Panc1 (cell line): ENCODE data around the gene TRMT44. TPM values are rescaled to one million over a fixed set of nuclear protein-coding genes. Genes with fewer than 3 reads are reported as not detected.
"Not testable (repeated sequence)": the region's sequence is repeated elsewhere in the genome, so short reads cannot be mapped to it uniquely, and the experiment has no call there.

ENCODE experiments used
- ATAC-seq: fragments of 200-7000 bp; cut with Tn5 transposase; 2 replicates; pipeline ENCODE4 v1.9.1; 2020; ENCODE audit warnings: mild to moderate bottlenecking, moderate library complexity
- BruUV-seq: library from RNA; stranded (reverse); fragments of 400-500 nt; replicated peaks from 2 replicates; lab custom pipeline; 2021; lab: Mats Ljungman, UMichigan
- CTCF ChIA-PET: fragments of 300-600 bp; sonication (Branson Sonifier 250); formaldehyde crosslinking; loops from one replicate; lab custom pipeline; 2022; ENCODE audit warnings: antibody characterized with exemption; lab: Charles Lee
- POLR2A ChIA-PET: fragments of 300-600 bp; sonication (Branson Sonifier 250); formaldehyde crosslinking; loops from one replicate; lab custom pipeline; 2022; ENCODE audit warnings: antibody characterized with exemption; lab: Charles Lee
- DNase-seq: peaks from one replicate; pipeline ENCODE4 v3.0.0-alpha.2; 2010; ENCODE audit warnings: low read depth, low spot score
- H3K27ac ChIP-seq: 2 replicates; pipeline ENCODE4 v1.5.1; 2011; ENCODE audit warnings: mild to moderate bottlenecking, low read length, inconsistent platforms
- H3K27me3 ChIP-seq: fragments of 200-500 bp; sonication (Bioruptor generic); 2 replicates; pipeline ENCODE4 v1.6.0; 2014; ENCODE audit warnings: low read length, inconsistent platforms; ENCODE audit not compliant: control insufficient read depth, insufficient read depth
- H3K36me3 ChIP-seq: fragments of 200-500 bp; sonication (Bioruptor generic); 2 replicates; pipeline ENCODE4 v1.5.1; 2014; ENCODE audit warnings: inconsistent platforms, mild to moderate bottlenecking, low read length, moderate library complexity; ENCODE audit not compliant: control insufficient read depth, insufficient read depth
- H3K4me1 ChIP-seq: 2 replicates; pipeline ENCODE4 v1.5.1; 2011; ENCODE audit warnings: inconsistent platforms, mild to moderate bottlenecking, low read length, moderate library complexity; ENCODE audit not compliant: control insufficient read depth, insufficient read depth
- H3K4me3 ChIP-seq, 2 experiments: 2 replicates each; pipeline ENCODE4 v1.5.1; 2011 to 2012; ENCODE audit warnings: low read depth in 2 of 2, low read length in 2 of 2, mild to moderate bottlenecking in 2 of 2, inconsistent platforms in 1 of 2, moderate library complexity in 1 of 2
- H3K9me3 ChIP-seq: fragments of 200-500 bp; sonication (Bioruptor generic); 2 replicates; pipeline ENCODE4 v1.5.1; 2014; ENCODE audit warnings: low read depth, mild to moderate bottlenecking, inconsistent platforms, low read length, moderate library complexity; ENCODE audit not compliant: control insufficient read depth, insufficient read depth
- POLR2AphosphoS5 ChIP-seq: IDR thresholded peaks from 2 replicates; pipeline ENCODE4 v1.6.1; 2012; ENCODE audit warnings: mild to moderate bottlenecking, low read depth, low read length, moderate library complexity
- SIN3A ChIP-seq: IDR thresholded peaks from 2 replicates; pipeline ENCODE4 v1.6.1; 2012; ENCODE audit warnings: low read depth, mild to moderate bottlenecking, low read length, moderate library complexity, borderline replicate concordance; ENCODE audit not compliant: insufficient read depth
- TCF7L2 ChIP-seq: IDR thresholded peaks from 2 replicates; pipeline ENCODE4 v1.6.1; 2011; ENCODE audit warnings: mild to moderate bottlenecking, low read depth, low read length, inconsistent platforms
- in situ Hi-C: cut with HindIII; loops from 2 replicates; pipeline ENCODE4 v1.10.0; 2016; ENCODE audit warnings: low sequenced_read_pairs, low pct_unique_long_range_greater_than_20kb
- intact Hi-C: fragments of 100-400 bp; cut with micrococcal nuclease; formaldehyde crosslinking; loops from one replicate; pipeline ENCODE4 v1.10.0; 2022; ENCODE audit not compliant: unreplicated experiment
- total RNA-seq: library from RNA; stranded (reverse); gene quantifications from one replicate; pipeline ENCODE4 v1.2.1, GENCODE V29; 2021; ENCODE audit not compliant: unreplicated experiment
- TF ChIP-seq, protein P1 (sequence below), 2 experiments: IDR thresholded peaks; 2 replicates each; pipeline ENCODE4 v1.6.1; 2011 to 2012; ENCODE audit warnings: low read depth in 2 of 2, control low read depth in 1 of 2, low read length in 1 of 2, mild to moderate bottlenecking in 1 of 2, moderate library complexity in 1 of 2; ENCODE audit not compliant: insufficient read depth in 1 of 2
- TF ChIP-seq, protein P2 (sequence below): fragments of 450-650 bp; IDR thresholded peaks from 2 replicates; pipeline ENCODE4 v1.5.1; 2017; ENCODE audit warnings: mild to moderate bottlenecking

TRMT44 gene
- total RNA-seq, 1 experiment from 2014 or later, result 10.8 TPM

- Histone ChIP-seq H3K4me3 (no peak overlapping the region), H3K27me3 (no peaks in the 10 kb centered on the region), H3K9me3 (no peaks in the 10 kb centered on the region), H3K4me1 (no peaks in the 10 kb centered on the region), H3K27ac (no peak overlapping the region), H3K36me3 (no peaks in the 10 kb centered on the region)
- intact Hi-C loops (no loop called here), in situ Hi-C loops (no loop called here)
- BruUV-seq, result no TSS peak
- DNase-seq (no peak), ATAC-seq (no peak)
- ChIA-PET POLR2A (no interaction called here), CTCF (no interaction called here)
- TF ChIP-seq, protein P1, sequence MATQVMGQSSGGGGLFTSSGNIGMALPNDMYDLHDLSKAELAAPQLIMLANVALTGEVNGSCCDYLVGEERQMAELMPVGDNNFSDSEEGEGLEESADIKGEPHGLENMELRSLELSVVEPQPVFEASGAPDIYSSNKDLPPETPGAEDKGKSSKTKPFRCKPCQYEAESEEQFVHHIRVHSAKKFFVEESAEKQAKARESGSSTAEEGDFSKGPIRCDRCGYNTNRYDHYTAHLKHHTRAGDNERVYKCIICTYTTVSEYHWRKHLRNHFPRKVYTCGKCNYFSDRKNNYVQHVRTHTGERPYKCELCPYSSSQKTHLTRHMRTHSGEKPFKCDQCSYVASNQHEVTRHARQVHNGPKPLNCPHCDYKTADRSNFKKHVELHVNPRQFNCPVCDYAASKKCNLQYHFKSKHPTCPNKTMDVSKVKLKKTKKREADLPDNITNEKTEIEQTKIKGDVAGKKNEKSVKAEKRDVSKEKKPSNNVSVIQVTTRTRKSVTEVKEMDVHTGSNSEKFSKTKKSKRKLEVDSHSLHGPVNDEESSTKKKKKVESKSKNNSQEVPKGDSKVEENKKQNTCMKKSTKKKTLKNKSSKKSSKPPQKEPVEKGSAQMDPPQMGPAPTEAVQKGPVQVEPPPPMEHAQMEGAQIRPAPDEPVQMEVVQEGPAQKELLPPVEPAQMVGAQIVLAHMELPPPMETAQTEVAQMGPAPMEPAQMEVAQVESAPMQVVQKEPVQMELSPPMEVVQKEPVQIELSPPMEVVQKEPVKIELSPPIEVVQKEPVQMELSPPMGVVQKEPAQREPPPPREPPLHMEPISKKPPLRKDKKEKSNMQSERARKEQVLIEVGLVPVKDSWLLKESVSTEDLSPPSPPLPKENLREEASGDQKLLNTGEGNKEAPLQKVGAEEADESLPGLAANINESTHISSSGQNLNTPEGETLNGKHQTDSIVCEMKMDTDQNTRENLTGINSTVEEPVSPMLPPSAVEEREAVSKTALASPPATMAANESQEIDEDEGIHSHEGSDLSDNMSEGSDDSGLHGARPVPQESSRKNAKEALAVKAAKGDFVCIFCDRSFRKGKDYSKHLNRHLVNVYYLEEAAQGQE (IDR thresholded peaks at IDR 0.05; ENCODE audit: insufficient read depth in 1 of 2, low read depth in 2 of 2, low read length in 1 of 2), result no peak
- TF ChIP-seq TCF7L2 (no peak), SIN3A (no peak), POLR2AphosphoS5 (no peak)
- TF ChIP-seq, protein P2, sequence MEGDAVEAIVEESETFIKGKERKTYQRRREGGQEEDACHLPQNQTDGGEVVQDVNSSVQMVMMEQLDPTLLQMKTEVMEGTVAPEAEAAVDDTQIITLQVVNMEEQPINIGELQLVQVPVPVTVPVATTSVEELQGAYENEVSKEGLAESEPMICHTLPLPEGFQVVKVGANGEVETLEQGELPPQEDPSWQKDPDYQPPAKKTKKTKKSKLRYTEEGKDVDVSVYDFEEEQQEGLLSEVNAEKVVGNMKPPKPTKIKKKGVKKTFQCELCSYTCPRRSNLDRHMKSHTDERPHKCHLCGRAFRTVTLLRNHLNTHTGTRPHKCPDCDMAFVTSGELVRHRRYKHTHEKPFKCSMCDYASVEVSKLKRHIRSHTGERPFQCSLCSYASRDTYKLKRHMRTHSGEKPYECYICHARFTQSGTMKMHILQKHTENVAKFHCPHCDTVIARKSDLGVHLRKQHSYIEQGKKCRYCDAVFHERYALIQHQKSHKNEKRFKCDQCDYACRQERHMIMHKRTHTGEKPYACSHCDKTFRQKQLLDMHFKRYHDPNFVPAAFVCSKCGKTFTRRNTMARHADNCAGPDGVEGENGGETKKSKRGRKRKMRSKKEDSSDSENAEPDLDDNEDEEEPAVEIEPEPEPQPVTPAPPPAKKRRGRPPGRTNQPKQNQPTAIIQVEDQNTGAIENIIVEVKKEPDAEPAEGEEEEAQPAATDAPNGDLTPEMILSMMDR, result no peak
Observed at GRCh38 chr4:8512510-8512909, 71.9 kb downstream of the TRMT44 start.

GRCh38 chr4:8513080-8513479, 72.5 kb downstream of the TRMT44 start:
- H3K4me1 ChIP-seq, H3K27ac ChIP-seq, ATAC-seq, intact Hi-C loops, CTCF ChIA-PET, POLR2A ChIA-PET, in situ Hi-C loops, H3K27me3 ChIP-seq, H3K4me3 ChIP-seq, H3K9me3 ChIP-seq, H3K36me3 ChIP-seq, BruUV-seq, DNase-seq: not testable (repeated sequence)

- DNase-seq, result no peak
- no peak for ATAC-seq
- H3K27me3 ChIP-seq, result no peaks in the 10 kb centered on the region
- in situ Hi-C loops, result no loop called here
- intact Hi-C loops, result no loop called here
- TF ChIP-seq, protein P1 (IDR thresholded peaks at IDR 0.05; ENCODE audit: insufficient read depth in 1 of 2, low read depth in 2 of 2, low read length in 1 of 2), result no peak
- TF ChIP-seq, protein P2, result no peak
- TF ChIP-seq POLR2AphosphoS5 (no peak), TCF7L2 (no peak), SIN3A (no peak)
- CTCF ChIA-PET, result no interaction called here
- H3K4me3 ChIP-seq, result no peak overlapping the region
- no peaks in the 10 kb centered on the region for H3K36me3 ChIP-seq
- POLR2A ChIA-PET, result no interaction called here
- H3K9me3 ChIP-seq, result no peaks in the 10 kb centered on the region
- H3K27ac ChIP-seq, result no peak overlapping the region
- no peaks in the 10 kb centered on the region for H3K4me1 ChIP-seq
- BruUV-seq, result no TSS peak
Observed at GRCh38 chr4:8513931-8514330, 73.4 kb downstream of the TRMT44 start.
